ENCODE results near the gene PCDHAC2. TPM values are rescaled to one million over a fixed set of nuclear protein-coding genes. Genes with fewer than 3 reads are reported as not detected.

Gene PCDHAC2
- total and polyA plus RNA-seq, 2 donors (not counting 3 experiments of a cell fraction or from before 2014, with no cell fraction given): 1.00 to 1.2 TPM

- FAIRE-seq: no peak
- no peaks in the 10 kb centered on the region for H3K4me1 ChIP-seq (ENCODE audit: control insufficient read depth, extremely low read depth, insufficient read depth, low read length)
Measured at GRCh38 chr5:140946578-140946977, 19.7 kb upstream of the PCDHAC2 start.

More at GRCh38 chr5:140946578-140946977, 19.7 kb upstream of the PCDHAC2 start:
- POLR2A ChIA-PET: no interaction called here
- Histone ChIP-seq H3K9ac (replicated peaks; ENCODE audit: extremely low read depth, insufficient read depth, low read length) (no peak overlapping the region), H2AFZ (ENCODE audit: low read depth, low read length) (no peak overlapping the region), H3K27ac (ENCODE audit: insufficient read depth, low read depth, low read length) (no peak overlapping the region), H3K9me1 (replicated peaks; ENCODE audit: control insufficient read depth, extremely low read depth, insufficient read depth, low read length) (no peaks in the 10 kb centered on the region), H3K4me3 (replicated peaks in 1 of 3; ENCODE audit: insufficient read depth in 1 of 3, low read depth in 1 of 3, low read length in 3 of 3) (no peak overlapping the region), H3K9me3 (replicated peaks; ENCODE audit: control insufficient read depth, insufficient read depth, low read length) (no peaks in the 10 kb centered on the region), H3K36me3 (ENCODE audit: control insufficient read depth in 2 of 2, extremely low read depth in 1 of 2, insufficient read depth in 2 of 2, low read length in 2 of 2) (no peaks in the 10 kb centered on the region), H3K79me2 (ENCODE audit: control insufficient read depth, insufficient read depth, low read length) (no peaks in the 10 kb centered on the region), H3K27me3 (ENCODE audit: control insufficient read depth in 2 of 2, insufficient read depth in 2 of 2, low read length in 2 of 2) (no peaks in the 10 kb centered on the region), H4K20me1 (replicated peaks; ENCODE audit: control insufficient read depth, extremely low read depth, insufficient read depth, low read length) (no peaks in the 10 kb centered on the region), H3K4me2 (ENCODE audit: insufficient read depth, low read length) (no peak overlapping the region)
- no peak for TF ChIP-seq POLR2AphosphoS5 (IDR thresholded peaks at IDR 0.05; ENCODE audit: insufficient read depth, low read depth, low read length)
- TF ChIP-seq CTCF (IDR thresholded peaks at IDR 0.05; ENCODE audit: extremely low read depth in 1 of 2, insufficient read depth in 1 of 2, low read depth in 1 of 2, low read length in 2 of 2): no peak
- TF ChIP-seq JUN (IDR thresholded peaks at IDR 0.05; ENCODE audit: borderline replicate concordance, insufficient read depth, insufficient read length, low read depth): no peak
- no peak for TF ChIP-seq MAX (IDR thresholded peaks at IDR 0.05; ENCODE audit: insufficient read depth, insufficient read length)
- TF ChIP-seq GATA2 (IDR thresholded peaks at IDR 0.05; ENCODE audit: insufficient read depth, insufficient read length, low read depth, low read length): no peak
- no peak for TF ChIP-seq POLR2A (IDR thresholded peaks at IDR 0.05; ENCODE audit: low read depth, low read length)
- TF ChIP-seq EZH2 (IDR thresholded peaks at IDR 0.05; ENCODE audit: borderline replicate concordance, low read depth, low read length, severe bottlenecking): no peak
- no TSS peak for BruUV-seq (replicated peaks)
- dilution Hi-C loops (cut with MboI; ENCODE audit: extremely low pct_ligation_motif_present, low sequenced_read_pairs): no loop called here
- CTCF ChIA-PET: no interaction called here
- intact Hi-C loops (cut with micrococcal nuclease): no loop called here
- DNase-seq (ENCODE audit: low read depth, low spot score): no peak
